Astrocyte (in vitro differentiated cells and primary cell): ENCODE measurements around the gene FAM13C. TPM values are rescaled to one million over a fixed set of nuclear protein-coding genes. Genes with fewer than 3 reads are reported as not detected.

Source experiments
- DNase-seq: peaks from one replicate; pipeline ENCODE4 v3.0.0-alpha.2; 2010; ENCODE audit warnings: low read depth
- FAIRE-seq: peaks from 2 replicates; lab custom pipeline; 2011; peaks lifted over from hg19 to GRCh38; lab: Jason Lieb, UNC
- H2AFZ ChIP-seq: 2 replicates; pipeline ENCODE4 v1.6.0; 2012; ENCODE audit warnings: low read depth, low read length, inconsistent platforms
- H3K27ac ChIP-seq: 2 replicates; pipeline ENCODE4 v1.5.1; 2011; ENCODE audit warnings: low read depth, low read length, inconsistent platforms
- H3K27me3 ChIP-seq: 2 replicates; pipeline ENCODE4 v1.6.0; 2011; ENCODE audit warnings: low read length, inconsistent platforms; ENCODE audit not compliant: insufficient read depth
- H3K36me3 ChIP-seq: 2 replicates; pipeline ENCODE4 v1.5.1; 2011; ENCODE audit warnings: low read length, inconsistent platforms; ENCODE audit not compliant: insufficient read depth
- H3K4me1 ChIP-seq: 2 replicates; pipeline ENCODE4 v1.5.1; 2011; ENCODE audit warnings: low read length, inconsistent platforms; ENCODE audit not compliant: insufficient read depth
- H3K4me2 ChIP-seq: 2 replicates; pipeline ENCODE4 v1.6.0; 2012; ENCODE audit warnings: low read length, inconsistent platforms
- H3K4me3 ChIP-seq: 2 replicates; pipeline ENCODE4 v1.5.1; 2011; ENCODE audit warnings: low read depth, mild to moderate bottlenecking, low read length, inconsistent platforms; ENCODE audit not compliant: insufficient read depth
- H3K79me2 ChIP-seq: 2 replicates; pipeline ENCODE4 v1.6.0; 2012; ENCODE audit warnings: mild to moderate bottlenecking, low read length, inconsistent platforms; ENCODE audit not compliant: insufficient read depth
- H3K9ac ChIP-seq: 2 replicates; pipeline ENCODE4 v1.6.0; 2012; ENCODE audit warnings: mild to moderate bottlenecking, low read length, inconsistent platforms
- H3K9me3 ChIP-seq: 2 replicates; pipeline ENCODE4 v1.5.1; 2012; ENCODE audit warnings: low read depth, mild to moderate bottlenecking, low read length, inconsistent platforms; ENCODE audit not compliant: insufficient read depth
- H4K20me1 ChIP-seq: 2 replicates; pipeline ENCODE4 v1.6.0; 2012; ENCODE audit warnings: low read length, inconsistent platforms; ENCODE audit not compliant: insufficient read depth
- H3K27ac Mint-ChIP-seq: one replicate; pipeline ENCODE4 v1.8.0; 2021; ENCODE audit warnings: mild to moderate bottlenecking, mixed read lengths; ENCODE audit not compliant: unreplicated experiment
- H3K27me3 Mint-ChIP-seq: one replicate; pipeline ENCODE4 v1.8.0; 2021; ENCODE audit warnings: low read depth, mixed read lengths; ENCODE audit not compliant: unreplicated experiment
- H3K36me3 Mint-ChIP-seq: one replicate; pipeline ENCODE4 v1.8.0; 2021; ENCODE audit warnings: low read depth, mixed read lengths; ENCODE audit not compliant: unreplicated experiment
- H3K4me1 Mint-ChIP-seq: one replicate; pipeline ENCODE4 v1.8.0; 2021; ENCODE audit warnings: low read depth, mixed read lengths; ENCODE audit not compliant: unreplicated experiment
- H3K4me3 Mint-ChIP-seq: one replicate; pipeline ENCODE4 v1.8.0; 2021; ENCODE audit warnings: mild to moderate bottlenecking, moderate library complexity, mixed read lengths; ENCODE audit not compliant: unreplicated experiment
- H3K9me3 Mint-ChIP-seq: one replicate; pipeline ENCODE4 v1.8.0; 2021; ENCODE audit warnings: mild to moderate bottlenecking, mixed read lengths; ENCODE audit not compliant: unreplicated experiment
- CTCF ChIP-seq: IDR thresholded peaks from 2 replicates; pipeline ENCODE4 v1.5.1; 2011; ENCODE audit warnings: low read depth, mild to moderate bottlenecking, inconsistent platforms, low read length, moderate library complexity; ENCODE audit not compliant: insufficient read depth
- EZH2 ChIP-seq: IDR thresholded peaks from 2 replicates; pipeline ENCODE4 v1.6.1; 2012; ENCODE audit warnings: mild to moderate bottlenecking, low read length, inconsistent platforms; ENCODE audit not compliant: insufficient read depth
- total RNA-seq: library from RNA; stranded (reverse); gene quantifications from 2 replicates; pipeline ENCODE4 v1.2.1, GENCODE V29; 2021

FAM13C gene
- total RNA-seq, 1 donor from 2014 or later: 8.7 TPM

GRCh38 chr10:59245686-59246085, 116.7 kb downstream of the FAM13C start:
- Histone ChIP-seq H2AFZ (no peak overlapping the region), H3K9me3 (no peaks in the 10 kb centered on the region), H4K20me1 (no peaks in the 10 kb centered on the region), H3K4me2 (no peak overlapping the region), H3K79me2 (no peaks in the 10 kb centered on the region), H3K27ac (no peak overlapping the region), H3K36me3 (no peaks in the 10 kb centered on the region), H3K4me3 (no peak overlapping the region), H3K4me1 (no peaks in the 10 kb centered on the region), H3K27me3 (no peaks in the 10 kb centered on the region), H3K9ac (no peak overlapping the region)
- peaks cover 6% of the 10 kb centered on the region for H3K4me1 Mint-ChIP-seq
- TF ChIP-seq CTCF: no peak
- no peak for TF ChIP-seq EZH2
- FAIRE-seq (no peak), DNase-seq (no peak)
- no peaks in the 10 kb centered on the region for H3K9me3 Mint-ChIP-seq
- H3K36me3 Mint-ChIP-seq: peaks cover 5% of the 10 kb centered on the region
- H3K27me3 Mint-ChIP-seq: no peaks in the 10 kb centered on the region
- H3K4me3 Mint-ChIP-seq: no peak overlapping the region
- H3K27ac Mint-ChIP-seq: no peak overlapping the region

DNA sequence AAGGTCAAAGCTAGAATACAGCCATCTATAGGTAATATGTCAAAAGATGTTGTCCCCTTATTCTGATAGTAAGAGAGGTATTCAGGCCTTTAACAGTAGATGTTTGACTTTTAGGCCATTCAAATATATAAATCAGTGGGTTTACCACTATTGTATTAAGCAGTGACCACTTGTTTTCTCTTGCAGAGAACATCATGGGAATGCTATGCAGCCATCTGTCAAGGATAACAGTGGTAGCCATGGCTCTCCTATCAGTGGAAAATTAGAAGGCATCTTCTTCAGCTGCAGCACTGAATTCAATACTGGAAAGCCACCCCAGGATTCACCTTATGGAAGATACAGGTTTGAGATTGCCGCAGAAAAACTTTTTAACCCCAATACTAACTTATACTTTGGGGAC, 117.5 kb downstream of the FAM13C start:
- DNase-seq (peak; percentile 9), FAIRE-seq (no peak)
- H3K9ac ChIP-seq: no peak overlapping the region
- no peak for TF ChIP-seq CTCF
- TF ChIP-seq EZH2: no peak
- peaks cover 5% of the 10 kb centered on the region for H3K36me3 Mint-ChIP-seq
- H3K27me3 Mint-ChIP-seq: no peaks in the 10 kb centered on the region
- H3K79me2 ChIP-seq: no peaks in the 10 kb centered on the region
- no peak overlapping the region for H3K27ac ChIP-seq
- no peaks in the 10 kb centered on the region for H3K27me3 ChIP-seq
- H3K27ac Mint-ChIP-seq: no peak overlapping the region
- no peak overlapping the region for H3K4me3 Mint-ChIP-seq
- H3K4me3 ChIP-seq: no peak overlapping the region
- H3K4me1 ChIP-seq: no peaks in the 10 kb centered on the region
- no peaks in the 10 kb centered on the region for H4K20me1 ChIP-seq
- H3K4me1 Mint-ChIP-seq: peaks cover 6% of the 10 kb centered on the region
- H3K9me3 ChIP-seq: no peaks in the 10 kb centered on the region
- H3K9me3 Mint-ChIP-seq: no peaks in the 10 kb centered on the region
- H3K4me2 ChIP-seq: no peak overlapping the region
- H2AFZ ChIP-seq: no peak overlapping the region
- H3K36me3 ChIP-seq: no peaks in the 10 kb centered on the region

- Histone ChIP-seq H3K27me3 (no peaks in the 10 kb centered on the region), H2AFZ (no peak overlapping the region), H4K20me1 (no peaks in the 10 kb centered on the region), H3K4me2 (no peak overlapping the region), H3K36me3 (no peaks in the 10 kb centered on the region), H3K4me3 (no peak overlapping the region), H3K79me2 (no peaks in the 10 kb centered on the region), H3K9ac (no peak overlapping the region), H3K9me3 (no peaks in the 10 kb centered on the region), H3K4me1 (no peaks in the 10 kb centered on the region), H3K27ac (no peak overlapping the region)
- Mint-ChIP-seq H3K4me3 (no peak overlapping the region), H3K4me1 (peaks cover 6% of the 10 kb centered on the region), H3K27me3 (no peaks in the 10 kb centered on the region), H3K27ac (no peak overlapping the region), H3K36me3 (peaks cover 5% of the 10 kb centered on the region), H3K9me3 (no peaks in the 10 kb centered on the region)
- TF ChIP-seq CTCF (no peak), EZH2 (no peak)
- DNase-seq (peak; percentile 14), FAIRE-seq (peak; percentile 9)
These were observed 118.6 kb downstream of the FAM13C start for GRCh38 chr10:59243611-59244195.
